H9 (cell line): Measurements from ENCODE around the gene SOX4. TPM values are rescaled to one million over a fixed set of nuclear protein-coding genes. Genes with fewer than 3 reads are reported as not detected.

Source experiments
- DNase-seq: peaks from one replicate; pipeline ENCODE4 v3.0.0-alpha.2; 2017
- H2AFZ ChIP-seq: one replicate; pipeline ENCODE4 v1.6.1; 2013; ENCODE audit warnings: mild to moderate bottlenecking, low read length, control low read depth, moderate library complexity
- H2AK5ac ChIP-seq: 2 replicates; pipeline ENCODE4 v1.6.1; 2013; ENCODE audit warnings: low read length, control low read depth, mixed read lengths; ENCODE audit not compliant: insufficient read length
- H2BK120ac ChIP-seq: one replicate; pipeline ENCODE4 v1.6.1; 2013; ENCODE audit warnings: low read depth, mild to moderate bottlenecking, low read length, control low read depth, inconsistent platforms; ENCODE audit not compliant: poor library complexity, severe bottlenecking
- H2BK12ac ChIP-seq: 2 replicates; pipeline ENCODE4 v1.6.1; 2013; ENCODE audit warnings: low read length, control low read depth, mixed read lengths, low read depth; ENCODE audit not compliant: insufficient read length
- H2BK15ac ChIP-seq: 2 replicates; pipeline ENCODE4 v1.6.1; 2013; ENCODE audit warnings: low read depth, low read length, control low read depth
- H2BK20ac ChIP-seq: one replicate; pipeline ENCODE4 v1.6.1; 2013; ENCODE audit warnings: low read depth, mild to moderate bottlenecking, low read length, control low read depth, inconsistent platforms; ENCODE audit not compliant: poor library complexity, severe bottlenecking
- H2BK5ac ChIP-seq: 2 replicates; pipeline ENCODE4 v1.6.1; 2013; ENCODE audit warnings: low read length, control low read depth, mixed read lengths; ENCODE audit not compliant: insufficient read length
- H3K14ac ChIP-seq: 2 replicates; pipeline ENCODE4 v1.6.1; 2013; ENCODE audit warnings: low read length, control low read depth; ENCODE audit not compliant: insufficient read depth
- H3K18ac ChIP-seq: 2 replicates; pipeline ENCODE4 v1.6.1; 2013; ENCODE audit warnings: low read depth, mild to moderate bottlenecking, mixed read lengths, low read length, control low read depth; ENCODE audit not compliant: insufficient read length
- H3K23ac ChIP-seq: 2 replicates; pipeline ENCODE4 v1.6.1; 2013; ENCODE audit warnings: low read length, control low read depth, mixed read lengths, low read depth; ENCODE audit not compliant: insufficient read length
- H3K23me2 ChIP-seq: 2 replicates; pipeline ENCODE4 v1.6.1; 2013; ENCODE audit warnings: low read depth, mild to moderate bottlenecking, mixed read lengths, low read length, control low read depth; ENCODE audit not compliant: insufficient read length, poor library complexity, severe bottlenecking
- H3K27ac ChIP-seq: 2 replicates; pipeline ENCODE4 v1.5.1; 2013; ENCODE audit warnings: low read length, control low read depth, mixed read lengths, low read depth; ENCODE audit not compliant: insufficient read length
- H3K27me3 ChIP-seq: 2 replicates; pipeline ENCODE4 v1.6.1; 2013; ENCODE audit warnings: low read length, control low read depth, inconsistent platforms; ENCODE audit not compliant: insufficient read depth
- H3K4ac ChIP-seq: 2 replicates; pipeline ENCODE4 v1.6.1; 2013; ENCODE audit warnings: low read depth, mild to moderate bottlenecking, control low read depth, inconsistent platforms, low read length, moderate library complexity
- H3K4me1 ChIP-seq: 2 replicates; pipeline ENCODE4 v1.6.1; 2013; ENCODE audit warnings: low read length, control low read depth, inconsistent platforms; ENCODE audit not compliant: insufficient read depth
- H3K4me2 ChIP-seq: 2 replicates; pipeline ENCODE4 v1.6.1; 2013; ENCODE audit warnings: low read length, control low read depth, mixed read lengths; ENCODE audit not compliant: insufficient read length, insufficient read depth
- H3K56ac ChIP-seq: 2 replicates; pipeline ENCODE4 v1.6.1; 2013; ENCODE audit warnings: low read depth, mild to moderate bottlenecking, mixed read lengths, low read length, control low read depth; ENCODE audit not compliant: insufficient read length
- H3K79me1 ChIP-seq: 2 replicates; pipeline ENCODE4 v1.6.1; 2013; ENCODE audit warnings: low read depth, mild to moderate bottlenecking, moderate library complexity, low read length, control low read depth, inconsistent platforms; ENCODE audit not compliant: insufficient read depth, poor library complexity, severe bottlenecking
- H3K79me2 ChIP-seq: 2 replicates; pipeline ENCODE4 v1.6.1; 2013; ENCODE audit warnings: low read length, control low read depth, inconsistent platforms; ENCODE audit not compliant: insufficient read depth
- H3K9ac ChIP-seq: 2 replicates; pipeline ENCODE4 v1.6.1; 2013; ENCODE audit warnings: low read length, control low read depth, mixed read lengths; ENCODE audit not compliant: insufficient read length; ENCODE audit errors: extremely low read depth
- H3K9me3 ChIP-seq: one replicate; pipeline ENCODE4 v1.6.1; 2013; ENCODE audit warnings: low read depth, low read length, inconsistent platforms; ENCODE audit not compliant: control insufficient read depth
- H3T11ph ChIP-seq: one replicate; pipeline ENCODE4 v1.6.1; 2013; ENCODE audit warnings: mild to moderate bottlenecking, low read length, control low read depth, inconsistent platforms
- H4K20me1 ChIP-seq: one replicate; pipeline ENCODE4 v1.6.1; 2013; ENCODE audit not compliant: control insufficient read depth, insufficient read length, insufficient read depth
- H4K5ac ChIP-seq: 2 replicates; pipeline ENCODE4 v1.6.1; 2013; ENCODE audit warnings: low read depth, mild to moderate bottlenecking, mixed read lengths, low read length, control low read depth; ENCODE audit not compliant: insufficient read length
- H4K8ac ChIP-seq: replicated peaks from 2 replicates; pipeline ENCODE4 v1.6.1; 2013; ENCODE audit warnings: low read length, control low read depth, mixed read lengths, low read depth; ENCODE audit not compliant: insufficient read length
- H4K91ac ChIP-seq: 2 replicates; pipeline ENCODE4 v1.6.1; 2013; ENCODE audit warnings: low read depth, mild to moderate bottlenecking, moderate library complexity, mixed read lengths, low read length, control low read depth; ENCODE audit not compliant: insufficient read length
- H3K27ac Mint-ChIP-seq, 3 experiments: 2 replicates in 2 of 3; 3 replicates in 1 of 3; pipeline ENCODE4 v1.8.0; 2020 to 2021; ENCODE audit warnings: mixed read lengths in 3 of 3, mild to moderate bottlenecking in 1 of 3, moderate library complexity in 1 of 3
- H3K27me3 Mint-ChIP-seq: 2 replicates; pipeline ENCODE4 v1.8.0; 2021; ENCODE audit warnings: low read depth, mild to moderate bottlenecking, moderate library complexity, mixed read lengths
- H3K36me3 Mint-ChIP-seq, 3 experiments: 2 replicates in 2 of 3; 3 replicates in 1 of 3; pipeline ENCODE4 v1.8.0; 2020 to 2021; ENCODE audit warnings: low read depth in 3 of 3, mixed read lengths in 3 of 3; ENCODE audit not compliant: insufficient read depth in 1 of 3
- H3K4me1 Mint-ChIP-seq, 2 experiments: 2 replicates each; pipeline ENCODE4 v1.8.0; 2020; ENCODE audit warnings: mixed read lengths in 2 of 2
- H3K4me3 Mint-ChIP-seq, 2 experiments: 2 replicates in 1 of 2; 3 replicates in 1 of 2; pipeline ENCODE4 v1.8.0; 2020 to 2021; ENCODE audit warnings: mild to moderate bottlenecking in 2 of 2, mixed read lengths in 2 of 2, moderate library complexity in 1 of 2
- H3K9me3 Mint-ChIP-seq, 2 experiments: 2 replicates in 1 of 2; 3 replicates in 1 of 2; pipeline ENCODE4 v1.8.0; 2020; ENCODE audit warnings: mild to moderate bottlenecking in 2 of 2, mixed read lengths in 2 of 2, moderate library complexity in 1 of 2
- CTCF ChIP-seq: fragments of 200-600 bp; sonication (generic); conservative IDR thresholded peaks from 3 replicates; pipeline ENCODE4 v1.8.0; 2021; ENCODE audit warnings: antibody characterized with exemption, mild to moderate bottlenecking
- WGBS: extraction: QIAGEN DNeasy Blood & Tissue Kit; methylation state at CpG from one replicate; pipeline ENCODE4 v1.1.7; 2013; ENCODE audit warnings: missing lambda C conversion rate, low lambda C conversion rate, mixed read lengths; ENCODE audit not compliant: insufficient read length; ENCODE audit errors: extremely low coverage; 5-methylcytosine and 5-hydroxymethylcytosine counted together
- total RNA-seq: library from RNA; stranded (reverse); gene quantifications from 2 replicates; pipeline ENCODE4 v1.2.1, GENCODE V29; 2021

The SOX4 gene
- total RNA-seq, 1 experiment from 2014 or later = 108 TPM

GRCh38 chr6:21587961-21588480 is 5.5 kb upstream of the SOX4 start:
- H3K4me1 ChIP-seq = no peaks in the 10 kb centered on the region
- no peak overlapping the region for H3K27ac ChIP-seq
- no peak overlapping the region; the same call in 1 of the 2 replicates for H3K14ac ChIP-seq
- H2BK20ac ChIP-seq = no peak overlapping the region
- H3K4me3 Mint-ChIP-seq = peak overlapping the region; percentile 89 to 97
- H3K4me2 ChIP-seq = peak overlapping the region; percentile 89
- H3K79me2 ChIP-seq = no peaks in the 10 kb centered on the region
- H2BK12ac ChIP-seq = no peak overlapping the region
- H3K23ac ChIP-seq = no peak overlapping the region
- H4K20me1 ChIP-seq = no peaks in the 10 kb centered on the region
- H3K9me3 Mint-ChIP-seq = peaks cover 3 to 4% of the 10 kb centered on the region in 2 experiments; a peak in 4 of 5 replicates
- no peak for TF ChIP-seq CTCF
- peaks cover 18 to 20% of the 10 kb centered on the region in 2 experiments for H3K4me1 Mint-ChIP-seq
- H3T11ph ChIP-seq = no peak overlapping the region
- no peak overlapping the region for H2AK5ac ChIP-seq
- no CpG with 5 or more reads among the region's 39 CpGs for WGBS
- no peak overlapping the region for H2BK5ac ChIP-seq
- H3K9me3 ChIP-seq = no peaks in the 10 kb centered on the region
- no peak overlapping the region for H2AFZ ChIP-seq
- H2BK15ac ChIP-seq = no peak overlapping the region
- peak overlapping the region in 1 of 3 experiments; percentile 85; a peak in 1 of 7 replicates for H3K27ac Mint-ChIP-seq
- H3K9ac ChIP-seq = peak overlapping the region; percentile 15
- H3K4ac ChIP-seq = no peak overlapping the region
- DNase-seq = peak; percentile 60
- no peaks in the 10 kb centered on the region; a peak in 1 of 7 replicates for H3K36me3 Mint-ChIP-seq
- H3K18ac ChIP-seq = no peak overlapping the region
- no peak overlapping the region for H4K5ac ChIP-seq
- peaks cover 28% of the 10 kb centered on the region for H3K23me2 ChIP-seq
- H3K56ac ChIP-seq = no peak overlapping the region
- no peak overlapping the region for H4K8ac ChIP-seq
- H3K27me3 ChIP-seq = no peaks in the 10 kb centered on the region; the same call in 1 of the 2 replicates
- peaks cover 15% of the 10 kb centered on the region for H3K27me3 Mint-ChIP-seq
- H4K91ac ChIP-seq = no peak overlapping the region
- no peaks in the 10 kb centered on the region for H3K79me1 ChIP-seq
- H2BK120ac ChIP-seq = no peak overlapping the region
